Esophagus mucosa (tissue), 1 donor: Measurements from ENCODE around the gene JPH2. TPM values are rescaled to one million over a fixed set of nuclear protein-coding genes. Genes with fewer than 3 reads are reported as not detected.
A peak's percentile ranks its signal among the peaks of the same experiment; 100 is the strongest.
"Not testable (repeated sequence)": the region's sequence is repeated elsewhere in the genome, so short reads cannot be mapped to it uniquely, and the experiment has no call there.

Source experiments
- ATAC-seq: fragments of 200-7000 bp; cut with Tn5 transposase; one replicate; pipeline ENCODE4 v1.9.1; 2020
- total RNA-seq: library from RNA; stranded (reverse); gene quantifications from one replicate; pipeline ENCODE4 v1.2.4, GENCODE V29; 2023
- donor health status: DM: yes; HTN: yes; CAD: no.

Gene JPH2
- total RNA-seq, 1 donor from 2014 or later: 1.0 TPM

- ATAC-seq: no peak
Observed at GRCh38 chr20:44211177-44212039, 24.4 kb upstream of the JPH2 start.

DNA sequence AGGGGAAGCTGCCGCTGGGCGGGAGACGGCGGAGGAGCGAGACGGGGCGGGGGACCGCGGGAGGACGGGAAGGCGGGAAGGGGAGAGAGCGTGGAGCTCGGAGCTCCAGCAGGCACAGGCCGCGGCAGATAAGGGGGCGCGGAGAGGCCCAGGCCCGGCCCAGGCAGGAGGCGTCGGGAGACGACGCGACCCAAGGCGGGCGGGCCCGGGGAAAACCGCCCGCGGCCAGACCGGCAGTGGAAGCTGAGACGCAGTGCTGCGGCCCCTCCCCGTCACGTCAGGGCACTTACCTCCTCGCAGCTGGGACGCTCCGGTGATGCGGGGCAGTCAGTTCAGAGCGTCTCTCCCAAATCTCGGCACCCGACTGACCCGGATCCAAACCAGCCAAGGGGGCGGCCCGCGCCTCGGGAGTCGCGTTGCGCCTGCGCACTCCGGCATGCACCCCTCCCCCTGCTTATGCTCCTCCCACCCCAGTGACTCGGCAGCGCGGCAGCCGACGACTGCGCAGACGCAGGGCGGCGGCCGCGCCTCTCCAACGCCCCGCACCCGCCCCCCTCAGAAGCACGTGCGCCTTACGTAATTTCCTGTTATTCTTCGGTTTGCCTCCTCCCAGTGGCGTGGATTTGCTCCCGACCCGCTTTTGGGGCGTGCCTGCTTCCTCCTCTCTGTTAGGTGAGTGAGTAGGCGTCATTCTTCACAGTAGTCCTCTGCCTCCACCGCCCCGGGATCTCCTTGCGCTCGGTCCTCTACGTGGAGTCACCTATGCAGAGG, 23.6 kb upstream of the JPH2 start, which contains the start of gene OSER1:
TSS of gene OSER1 (minus strand) at position 366 of the 771 bp plus-strand sequence. CDS start 3,814 bp downstream, outside the sequence.
- ATAC-seq: peak; percentile 95

GRCh38 chr20:44209686-44210405, 22.9 kb upstream of the JPH2 start:
- ATAC-seq: peak; percentile 0

DNA sequence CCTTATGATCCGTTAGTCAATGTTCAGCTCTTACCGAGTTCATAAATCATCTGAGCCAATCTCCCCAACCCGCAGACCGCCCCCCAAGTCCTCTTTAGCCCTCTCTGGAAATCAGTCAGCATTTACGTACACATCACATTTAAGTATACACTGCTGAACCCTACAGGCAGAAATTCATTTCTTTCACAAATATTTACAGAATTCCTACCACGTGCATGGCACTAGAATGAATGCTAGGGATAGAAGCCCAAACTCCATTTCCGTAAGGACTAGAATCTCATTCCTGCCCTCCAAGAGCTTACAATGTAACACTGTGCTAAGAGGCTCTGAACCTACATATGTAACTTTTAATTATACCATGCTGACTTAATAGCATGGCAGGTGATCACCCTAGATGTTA, 21.8 kb upstream of the JPH2 start:
- no peak for ATAC-seq

DNA sequence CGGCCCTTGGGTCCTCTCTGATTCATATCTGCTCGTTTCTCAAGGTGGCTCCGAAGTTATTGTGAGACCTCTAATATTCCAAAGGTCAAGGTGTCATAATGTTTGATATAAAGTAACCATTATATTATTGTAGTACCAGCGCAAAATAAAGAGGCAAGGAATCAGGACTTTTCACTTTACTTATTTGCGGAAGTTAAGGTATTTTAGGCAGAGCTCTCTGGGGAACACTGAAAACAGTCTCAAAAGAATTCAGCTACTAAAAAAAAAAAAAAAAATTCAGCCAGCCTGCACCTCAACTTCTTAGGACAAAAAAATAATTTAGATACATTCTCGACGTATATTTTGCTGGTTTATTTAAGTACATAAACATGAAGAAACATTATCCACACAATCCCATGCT, 21.2 kb upstream of the JPH2 start:
- no peak for ATAC-seq

DNA sequence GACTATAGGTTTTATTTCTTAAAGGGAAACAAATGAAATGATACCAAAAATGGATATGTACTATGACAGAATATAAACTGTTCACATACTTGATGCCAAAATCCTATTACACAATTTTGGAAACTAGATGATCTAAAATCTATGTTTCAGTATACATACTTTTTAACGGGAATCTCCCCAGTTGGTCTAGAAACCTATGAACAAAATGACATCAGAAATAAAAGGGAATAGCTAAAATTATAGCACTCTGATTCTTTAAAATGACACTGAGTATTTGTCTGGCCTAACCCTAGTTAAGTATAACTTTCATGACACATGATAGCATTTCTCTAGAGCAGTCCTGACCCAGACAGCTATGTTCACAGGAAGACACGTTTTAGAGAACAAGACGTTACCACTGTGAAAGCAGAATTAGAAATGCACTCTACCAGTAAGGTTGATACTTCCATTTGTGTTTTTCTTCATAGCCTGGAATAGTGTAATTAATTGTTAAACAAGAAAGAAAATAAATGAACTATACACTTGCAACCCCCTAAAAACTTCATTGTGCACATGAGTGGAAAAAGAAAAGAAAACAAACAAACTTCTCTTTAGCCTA, 20.2 kb upstream of the JPH2 start:
- no peak for ATAC-seq

- ATAC-seq: no peak
Observed at GRCh38 chr20:44206132-44206531, 19.1 kb upstream of the JPH2 start.

DNA sequence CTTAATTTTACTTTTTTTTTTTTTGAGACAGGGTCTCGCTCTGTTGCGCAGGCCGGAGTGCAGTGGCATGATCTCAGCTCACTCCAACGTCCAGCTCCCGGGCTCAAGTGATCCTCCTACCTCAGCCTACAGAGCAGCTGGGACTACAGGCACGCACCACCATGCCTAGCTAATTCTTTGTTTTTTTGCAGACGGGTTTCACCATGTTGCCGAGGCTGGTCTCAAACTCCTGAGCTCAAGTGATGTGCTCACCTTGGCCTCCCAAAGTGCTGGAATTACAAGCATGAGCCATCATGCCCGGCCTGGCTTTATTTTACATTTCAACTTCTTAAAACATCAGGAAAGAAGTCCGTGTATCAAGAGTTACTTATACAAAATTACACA, 17.8 kb upstream of the JPH2 start:
- ATAC-seq: no peak

GRCh38 chr20:44204156-44204831, 17.3 kb upstream of the JPH2 start:
- peak; percentile 97 for ATAC-seq

DNA sequence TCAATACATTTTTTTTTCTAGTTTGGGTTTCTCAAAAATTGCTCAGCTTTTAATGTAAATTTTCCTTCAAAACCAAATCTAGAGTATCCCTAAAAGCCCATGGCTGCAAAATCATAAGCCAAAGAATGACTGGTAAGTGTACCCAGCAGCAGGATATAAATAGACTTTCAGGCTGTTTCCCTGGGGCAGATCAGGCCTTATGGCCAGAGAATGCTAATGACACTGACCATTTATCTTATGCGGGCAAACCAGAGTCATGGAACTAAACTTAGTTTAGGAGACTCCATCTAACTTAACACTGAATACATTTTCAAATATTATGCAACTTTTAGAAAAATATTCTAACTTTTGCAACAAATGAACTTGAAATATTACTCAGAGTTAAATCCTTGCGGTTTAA, 16.2 kb upstream of the JPH2 start:
- no peak for ATAC-seq

DNA sequence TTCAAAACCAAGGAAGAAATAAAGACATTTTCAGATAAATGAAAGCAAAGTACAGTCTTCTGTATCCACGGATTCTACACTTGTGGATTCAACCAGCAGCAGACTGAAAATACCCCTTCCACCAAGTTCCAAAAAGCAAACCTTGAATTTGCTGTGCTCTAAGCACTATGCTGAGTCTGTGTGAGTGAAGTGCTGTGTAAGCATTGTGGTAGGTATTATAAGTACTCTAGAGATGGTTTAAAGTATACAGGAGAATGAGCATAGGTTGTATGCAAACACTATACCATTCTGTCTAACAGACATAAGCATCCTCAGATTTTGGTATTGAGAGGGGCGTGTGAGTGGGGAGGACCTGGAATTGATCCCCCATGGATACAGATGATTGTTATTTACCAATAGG, 14.0 kb upstream of the JPH2 start:
- no peak for ATAC-seq

GRCh38 chr20:44200371-44200770, 13.4 kb upstream of the JPH2 start:
- no peak for ATAC-seq

GRCh38 chr20:44199877-44200276, 12.9 kb upstream of the JPH2 start:
- no peak for ATAC-seq

DNA sequence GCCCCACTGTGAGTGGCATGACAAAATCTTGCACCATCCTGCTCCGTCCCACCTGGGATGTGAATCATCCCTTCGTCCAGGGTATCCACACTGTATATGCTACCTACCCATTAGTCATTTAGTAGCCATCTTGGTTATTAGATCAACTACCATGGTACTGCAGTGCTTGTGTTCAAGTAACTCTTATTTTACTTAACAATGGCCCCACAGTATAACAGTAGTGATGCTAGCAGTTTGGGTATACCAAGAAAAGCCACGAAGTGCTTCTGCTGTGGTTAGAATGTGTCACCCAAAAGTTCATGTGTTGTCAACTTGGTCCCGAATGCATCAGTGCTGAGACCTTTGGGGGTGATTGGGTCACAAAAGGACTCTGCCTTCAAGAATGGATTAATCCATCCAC, 11.9 kb upstream of the JPH2 start:
- no peak for ATAC-seq

DNA sequence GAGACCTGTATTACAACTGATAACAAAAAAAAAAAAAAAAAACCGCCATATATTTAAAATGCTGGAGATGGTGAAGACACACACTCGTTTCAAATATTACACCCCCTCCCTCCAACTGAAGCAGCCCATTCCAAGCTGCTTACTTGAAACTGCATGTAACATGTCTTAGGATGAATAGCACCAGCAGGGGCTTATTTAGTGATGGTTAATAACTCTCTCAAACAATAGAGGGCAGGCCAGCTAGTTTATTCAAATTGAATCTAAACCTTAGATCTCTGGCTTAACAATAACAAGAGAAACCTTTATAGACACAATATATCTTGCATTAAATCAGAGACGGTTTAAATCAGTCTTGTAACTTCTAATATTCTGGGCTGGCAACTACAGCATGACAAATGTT, 9.3 kb upstream of the JPH2 start:
- ATAC-seq: no peak

- no peak for ATAC-seq
Observed at GRCh38 chr20:44195605-44196004, 8.6 kb upstream of the JPH2 start.

DNA sequence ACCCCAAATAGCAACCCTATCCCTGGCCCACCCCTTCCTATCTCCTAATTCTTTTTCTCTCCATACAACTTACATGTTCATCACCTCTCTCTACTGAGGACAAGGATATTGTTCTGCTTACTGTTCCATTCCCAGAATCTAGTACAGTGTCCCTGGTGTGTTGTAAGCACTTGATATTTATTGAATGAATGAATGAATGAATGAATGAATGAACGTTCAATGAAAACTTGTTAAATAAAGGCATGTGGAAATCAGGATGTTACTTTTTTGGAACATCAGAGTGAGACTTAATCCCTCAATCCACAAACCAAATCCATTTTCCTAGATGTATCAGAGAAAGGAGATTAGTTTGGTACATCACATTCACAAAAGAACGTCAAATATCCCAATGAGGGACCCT, 6.8 kb upstream of the JPH2 start:
- no peak for ATAC-seq

- not testable (repeated sequence) for ATAC-seq
Observed at GRCh38 chr20:44191640-44192039, 4.7 kb upstream of the JPH2 start.

GRCh38 chr20:44190197-44190852, 3.3 kb upstream of the JPH2 start:
- peak; percentile 45 for ATAC-seq

GRCh38 chr20:44188752-44189151, 1.8 kb upstream of the JPH2 start:
- peak; percentile 36 for ATAC-seq
